Dedifferentiated amniotic fluid mesenchymal stem cell (primary cell): Measurements from ENCODE around the gene DCLK1.

ENCODE experiments used
- DNase-seq: peaks from one replicate; pipeline ENCODE4 v3.0.0-alpha.2; 2016; ENCODE audit errors: extremely low spot score

The DCLK1 gene

DNA sequence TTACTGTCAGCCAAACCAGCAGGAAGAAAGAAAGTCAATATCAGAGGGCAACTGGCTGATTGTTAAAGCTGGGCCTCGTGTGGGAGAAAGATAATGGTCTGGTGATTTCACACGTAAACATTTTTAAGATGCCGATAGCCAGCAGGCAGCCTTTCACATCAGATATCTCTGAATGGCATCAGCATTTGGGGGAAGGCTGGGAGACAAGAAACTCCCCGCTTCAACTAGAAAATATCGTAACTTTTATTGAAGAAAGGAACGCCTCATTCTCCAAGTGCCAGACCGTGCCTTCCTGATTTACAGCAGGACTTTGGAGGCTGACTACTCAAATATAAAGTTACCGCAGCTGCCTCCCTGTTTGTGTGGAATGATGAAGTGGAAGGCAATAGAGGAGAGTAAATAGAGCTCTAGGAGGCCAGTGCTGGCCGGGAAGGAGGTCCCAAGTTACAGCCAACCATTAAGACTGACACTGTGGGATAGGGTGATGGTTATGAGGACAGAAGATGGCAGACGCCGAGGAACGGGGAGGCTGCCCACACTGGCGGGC is 370.4 kb downstream of the DCLK1 start:
- no peak for DNase-seq

DNA sequence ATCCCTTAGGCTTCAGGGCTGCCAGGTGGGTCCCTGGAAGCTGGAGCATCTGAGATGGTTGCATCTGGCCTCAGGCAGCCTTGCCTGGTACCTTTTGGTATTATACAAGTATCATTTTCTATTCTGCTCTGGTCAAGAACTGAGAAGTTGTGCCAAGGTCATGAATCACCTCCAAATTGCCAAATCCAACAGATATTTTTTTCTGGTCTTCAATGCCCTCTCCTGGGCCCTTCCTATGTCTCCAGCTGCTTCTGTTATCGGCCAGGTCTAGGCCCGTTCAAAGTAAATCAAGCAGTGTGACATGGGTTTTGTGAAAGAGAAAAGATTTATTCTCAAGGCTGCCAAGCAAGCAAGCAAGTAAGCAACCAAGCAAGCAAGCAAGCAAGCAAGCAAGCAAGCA is 383.6 kb downstream of the DCLK1 start:
- no peak for DNase-seq

DNA sequence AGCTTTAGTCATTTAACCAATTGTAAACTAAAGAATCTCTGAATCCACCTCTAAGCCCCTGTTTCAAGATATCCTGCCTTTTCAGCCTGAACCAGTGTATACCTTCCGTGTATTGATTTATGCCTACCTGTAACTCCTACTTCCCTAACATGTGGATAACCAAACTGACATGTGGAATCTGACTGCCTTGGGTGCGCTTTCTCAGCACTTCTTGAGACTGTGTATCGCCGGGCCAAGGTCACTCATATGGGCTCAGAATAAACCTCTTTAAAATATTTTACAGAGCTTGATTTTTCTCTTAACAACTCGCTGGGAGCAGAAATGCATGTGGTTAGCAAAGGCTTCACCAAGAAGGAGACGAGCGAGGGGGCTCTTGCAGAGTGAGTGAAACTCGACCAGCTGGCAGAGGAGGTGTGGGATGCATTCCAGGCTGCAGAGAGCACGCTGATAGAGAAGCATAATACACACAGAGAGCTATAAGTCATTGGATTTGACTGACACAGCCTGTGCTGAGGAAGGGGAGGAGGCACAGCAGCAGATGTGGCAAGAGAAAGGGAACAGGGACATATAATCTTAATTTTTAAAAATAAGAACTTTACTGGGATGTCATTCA is 386.5 kb downstream of the DCLK1 start:
- DNase-seq: no peak

DNA sequence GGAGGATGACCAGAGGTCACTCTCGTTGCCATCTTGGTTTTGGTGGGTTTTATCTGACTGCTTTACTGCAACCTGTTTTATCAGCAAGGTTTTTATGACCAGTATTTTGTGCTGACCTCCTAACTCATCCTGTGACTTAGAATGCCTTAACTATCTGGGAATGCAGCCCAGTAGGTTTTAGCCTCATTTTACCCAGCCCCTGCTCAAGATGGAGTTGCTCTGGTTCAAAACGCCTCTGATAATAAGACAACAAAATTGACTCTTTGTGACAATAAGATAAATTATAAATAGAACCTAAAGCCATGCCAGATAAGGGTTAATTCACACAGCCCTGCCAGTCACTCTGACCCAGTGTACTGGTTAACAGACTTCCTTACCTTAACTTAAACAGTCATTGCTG is 387.0 kb downstream of the DCLK1 start:
- DNase-seq: no peak

DNA sequence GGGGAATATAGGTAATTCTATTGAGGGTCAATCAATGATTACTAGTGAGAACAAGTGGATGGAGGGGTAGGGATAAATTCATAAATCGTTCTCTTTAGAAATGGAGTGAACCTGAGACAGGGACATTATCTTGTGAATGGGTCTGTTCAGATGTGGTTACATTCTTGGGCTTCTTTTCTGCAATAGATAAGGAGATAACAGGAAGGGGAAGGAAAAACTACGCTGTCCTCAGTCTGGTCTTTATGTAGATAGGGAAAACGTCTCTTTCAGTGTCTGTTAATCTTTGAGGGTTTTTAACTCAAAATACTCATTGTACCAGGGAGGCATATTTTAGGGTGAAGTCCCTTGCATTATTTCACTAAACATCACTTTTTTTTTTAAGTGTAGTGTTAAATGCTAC is 388.0 kb downstream of the DCLK1 start:
- no peak for DNase-seq

DNA sequence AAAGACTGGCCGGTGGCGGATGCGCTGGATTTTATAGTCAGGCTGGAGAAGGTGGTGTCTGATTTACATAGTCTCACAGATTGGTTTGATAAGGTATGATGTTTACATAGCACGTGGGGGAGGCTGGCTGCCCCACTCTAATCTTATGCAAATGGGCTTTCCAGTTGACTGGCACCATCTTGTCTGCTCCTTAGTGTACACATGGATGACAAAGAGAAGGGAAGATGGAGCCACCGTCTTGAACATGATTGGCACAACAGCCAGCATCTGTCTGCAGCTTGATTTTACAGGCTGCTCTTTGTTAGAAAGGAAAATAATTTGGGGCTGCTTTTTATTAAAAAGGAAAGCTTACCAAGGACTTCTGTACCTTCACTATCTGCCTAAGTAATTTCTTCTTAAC is 389.5 kb downstream of the DCLK1 start:
- DNase-seq: no peak

DNA sequence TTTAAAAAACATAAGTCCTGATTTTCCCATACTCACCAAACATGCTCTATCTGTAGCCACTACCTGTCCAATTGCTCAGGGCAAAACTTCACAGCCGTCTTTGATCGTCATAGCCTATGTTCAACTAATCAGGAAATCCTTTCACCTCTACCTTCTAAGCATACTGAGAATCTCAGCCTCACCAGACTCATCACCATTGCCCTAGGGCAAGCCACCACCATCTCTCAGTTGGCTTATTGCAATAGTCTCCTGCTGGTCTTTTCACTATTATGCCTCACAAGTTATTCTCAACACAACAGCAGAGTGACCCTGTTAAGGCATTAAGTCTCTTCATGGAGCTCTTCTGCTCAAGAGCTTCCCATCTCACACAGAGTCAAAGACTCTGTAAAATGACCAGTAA is 394.3 kb downstream of the DCLK1 start:
- DNase-seq: no peak

DNA sequence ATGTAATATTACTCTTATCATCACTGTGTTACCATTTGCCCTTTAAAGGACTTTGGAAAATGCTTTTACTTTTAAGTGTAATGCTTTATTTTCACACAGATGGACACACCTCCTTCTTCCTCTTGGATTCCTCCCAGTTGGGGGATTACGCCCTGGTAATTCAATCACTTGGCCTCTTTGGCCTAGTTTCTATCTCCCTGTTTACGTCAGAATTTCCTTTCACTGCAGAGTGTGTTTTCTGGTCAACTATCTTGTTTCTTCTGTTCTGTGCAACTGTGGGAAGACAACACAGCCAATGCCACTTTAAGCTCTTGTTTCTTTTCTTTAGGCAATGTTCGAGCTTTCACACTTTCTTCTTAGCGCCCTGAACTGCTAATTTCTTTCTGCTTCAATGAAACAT is 397.4 kb downstream of the DCLK1 start:
- no peak for DNase-seq

DNA sequence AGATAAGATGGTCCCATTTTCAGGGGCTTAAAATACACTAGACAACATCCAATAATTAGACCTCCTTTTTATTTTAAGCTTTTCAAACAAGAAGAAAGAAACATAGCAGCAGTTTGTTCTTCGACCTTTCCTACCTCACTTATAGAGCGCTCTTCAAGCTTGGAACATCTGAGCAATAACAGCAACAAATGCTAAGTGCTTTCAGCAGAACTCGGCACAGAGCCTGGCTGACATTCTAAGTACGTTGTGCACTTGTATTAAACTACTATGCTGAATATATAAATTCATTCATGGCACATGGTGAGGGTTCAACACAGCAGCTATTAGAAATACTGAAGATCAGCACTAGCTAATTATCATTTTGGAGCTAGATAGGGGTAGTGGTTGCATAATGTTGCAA is 398.6 kb downstream of the DCLK1 start:
- DNase-seq: no peak

DNA sequence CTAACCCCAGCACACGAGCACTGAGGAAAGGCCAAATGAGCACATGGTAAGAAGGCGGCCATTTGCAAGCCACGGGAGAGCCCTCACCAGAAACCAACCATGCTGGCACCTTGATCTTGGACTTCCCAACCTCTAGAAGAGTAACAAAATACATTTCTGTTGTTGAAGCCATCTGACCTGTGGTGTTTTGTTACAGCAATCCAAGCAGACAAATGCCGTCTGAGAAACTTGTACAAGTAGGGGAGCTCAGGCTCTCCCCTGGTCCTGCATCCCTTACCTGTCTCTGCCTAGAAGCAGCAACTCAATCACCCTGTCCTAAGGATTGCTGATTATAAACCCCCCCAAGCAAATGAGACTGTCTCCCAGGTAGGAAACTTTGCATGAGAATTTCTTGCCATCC is 399.7 kb downstream of the DCLK1 start:
- no peak for DNase-seq

DNA sequence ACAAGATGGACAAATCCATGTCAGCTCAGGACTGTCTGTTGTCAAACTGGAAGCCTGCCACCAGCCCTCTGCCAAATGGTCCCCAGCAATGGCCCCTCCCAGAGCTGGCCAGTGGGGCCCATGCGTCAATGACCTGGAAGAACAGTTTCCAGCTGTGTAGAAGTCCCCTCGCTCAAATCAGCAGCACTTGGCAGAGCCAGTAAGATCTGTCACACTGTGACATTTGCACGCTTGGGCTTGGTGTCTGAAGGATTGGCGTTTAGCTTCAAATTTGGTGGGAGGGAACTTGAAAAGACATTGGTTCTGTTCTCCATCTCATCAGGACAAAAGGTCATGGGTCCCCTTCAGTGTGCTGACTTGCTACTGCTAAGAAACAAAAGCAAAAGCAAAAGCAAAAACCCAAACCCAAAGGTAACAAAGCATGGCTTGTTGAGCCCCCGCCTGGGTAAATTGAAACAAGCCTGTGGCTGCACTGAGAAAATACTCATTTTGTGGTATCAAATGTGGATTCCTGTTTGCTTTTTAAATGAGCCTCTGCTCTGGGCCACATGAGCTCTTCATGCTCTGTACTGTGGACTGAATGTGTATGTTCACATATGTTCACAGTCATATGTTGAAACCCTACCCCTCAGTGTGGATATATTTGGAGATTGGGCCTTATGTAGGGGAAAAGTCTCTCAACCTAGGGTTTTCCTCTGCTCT is 401.1 kb downstream of the DCLK1 start:
- no peak for DNase-seq

DNA sequence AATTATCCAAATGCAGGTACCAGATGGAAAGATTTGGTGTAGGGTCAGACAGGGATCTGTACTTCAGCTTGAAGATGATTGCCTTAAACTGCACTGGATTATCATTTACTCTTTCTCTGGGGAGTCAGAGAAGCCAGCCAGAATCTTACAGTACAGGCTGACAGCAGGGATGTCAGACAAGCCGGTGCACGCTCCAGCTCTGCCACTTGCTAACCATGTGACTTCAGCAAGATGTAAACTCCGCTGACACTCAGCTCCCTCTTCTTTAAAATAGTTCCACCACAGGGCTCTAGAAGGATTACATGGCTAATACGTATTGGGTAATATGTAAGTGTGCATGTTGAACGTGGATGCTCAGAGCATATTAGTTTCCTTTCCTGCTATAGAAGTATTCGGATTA is 403.3 kb downstream of the DCLK1 start:
- DNase-seq: no peak

DNA sequence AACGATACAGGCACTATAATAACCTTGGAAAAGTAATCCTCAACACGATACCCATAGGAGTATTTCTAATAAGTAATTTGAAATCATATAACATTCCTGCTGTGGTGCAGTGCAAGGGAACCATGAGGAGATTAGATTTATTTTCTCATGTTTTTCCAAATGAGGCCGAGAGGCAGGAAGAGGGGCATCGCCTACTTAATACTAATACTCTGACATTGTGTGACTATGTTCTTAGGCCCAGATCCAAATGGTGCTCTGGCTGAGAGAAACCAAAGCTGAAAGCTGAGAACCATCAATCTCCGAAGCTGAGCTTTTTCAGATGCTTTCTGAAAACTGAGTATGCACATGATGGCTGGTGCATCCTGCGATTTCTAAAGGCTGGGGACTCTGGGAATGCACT is 406.7 kb downstream of the DCLK1 start:
- DNase-seq: no peak

DNA sequence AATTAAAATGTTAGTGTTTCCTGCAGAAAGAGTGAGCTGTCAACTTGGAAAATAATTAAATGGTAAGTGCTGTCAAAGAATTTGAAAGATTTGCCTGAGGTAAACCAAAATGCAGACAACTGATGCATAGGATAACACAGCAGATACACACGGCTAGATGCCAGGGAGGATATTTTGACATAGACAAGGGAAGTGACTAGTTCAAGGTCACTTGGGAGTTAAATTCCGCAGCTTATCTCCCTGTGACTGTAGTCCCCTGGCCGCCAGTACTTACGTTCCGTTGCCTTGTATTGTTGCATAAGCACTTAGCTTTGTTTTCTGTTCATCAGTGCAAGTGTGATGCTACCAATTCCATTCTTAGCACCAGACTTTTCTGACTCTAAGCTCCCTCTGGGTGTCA is 407.4 kb downstream of the DCLK1 start:
- DNase-seq: no peak

DNA sequence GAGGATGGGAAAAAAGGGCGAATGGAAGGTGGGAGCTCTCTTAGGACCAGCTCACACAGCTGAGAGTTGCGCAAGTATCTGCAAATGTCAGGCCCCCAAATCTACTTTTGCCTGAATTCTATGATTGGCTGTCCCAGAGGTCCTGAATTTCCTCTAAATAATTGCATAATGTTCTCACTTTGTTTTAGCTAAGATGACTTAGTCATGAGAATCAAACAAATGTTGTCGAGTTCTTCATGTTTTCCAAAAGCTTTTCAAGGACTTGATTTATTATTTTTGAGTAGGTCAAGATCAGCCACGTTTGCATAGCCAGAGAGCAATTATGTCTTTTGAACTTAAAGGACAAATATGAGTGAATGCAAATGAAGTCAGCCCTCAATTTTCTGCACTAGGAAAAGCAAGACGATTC is 408.1 kb downstream of the DCLK1 start:
- DNase-seq: no peak

DNA sequence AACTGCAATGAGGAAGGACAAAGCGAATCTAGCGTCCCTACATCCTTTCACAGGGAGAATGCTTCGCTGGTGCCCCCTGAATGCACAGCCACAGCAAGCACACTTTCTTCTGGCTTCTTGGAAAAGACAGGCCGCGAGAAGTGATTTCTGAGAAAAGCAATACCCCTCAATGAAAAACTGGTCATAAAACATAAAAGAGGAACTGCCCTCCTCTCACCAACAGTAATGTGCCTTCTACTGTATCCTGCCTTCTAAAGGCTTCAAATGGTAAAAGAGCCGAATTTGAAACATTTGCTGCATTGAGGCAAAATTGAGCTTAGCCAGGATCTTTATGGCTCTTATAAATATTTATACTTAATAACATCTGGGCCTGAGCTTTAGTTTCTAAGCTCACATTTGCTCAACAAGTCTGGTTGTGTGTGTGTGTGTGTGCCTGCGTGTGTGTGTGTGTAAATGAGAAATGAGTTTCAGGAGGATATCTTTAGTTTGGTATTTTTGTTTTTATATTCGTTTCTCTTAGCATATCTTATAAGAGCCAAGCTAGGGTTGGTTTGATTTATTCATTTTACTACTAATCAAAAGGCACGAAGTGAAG is 408.6 kb downstream of the DCLK1 start:
- DNase-seq: no peak

DNA sequence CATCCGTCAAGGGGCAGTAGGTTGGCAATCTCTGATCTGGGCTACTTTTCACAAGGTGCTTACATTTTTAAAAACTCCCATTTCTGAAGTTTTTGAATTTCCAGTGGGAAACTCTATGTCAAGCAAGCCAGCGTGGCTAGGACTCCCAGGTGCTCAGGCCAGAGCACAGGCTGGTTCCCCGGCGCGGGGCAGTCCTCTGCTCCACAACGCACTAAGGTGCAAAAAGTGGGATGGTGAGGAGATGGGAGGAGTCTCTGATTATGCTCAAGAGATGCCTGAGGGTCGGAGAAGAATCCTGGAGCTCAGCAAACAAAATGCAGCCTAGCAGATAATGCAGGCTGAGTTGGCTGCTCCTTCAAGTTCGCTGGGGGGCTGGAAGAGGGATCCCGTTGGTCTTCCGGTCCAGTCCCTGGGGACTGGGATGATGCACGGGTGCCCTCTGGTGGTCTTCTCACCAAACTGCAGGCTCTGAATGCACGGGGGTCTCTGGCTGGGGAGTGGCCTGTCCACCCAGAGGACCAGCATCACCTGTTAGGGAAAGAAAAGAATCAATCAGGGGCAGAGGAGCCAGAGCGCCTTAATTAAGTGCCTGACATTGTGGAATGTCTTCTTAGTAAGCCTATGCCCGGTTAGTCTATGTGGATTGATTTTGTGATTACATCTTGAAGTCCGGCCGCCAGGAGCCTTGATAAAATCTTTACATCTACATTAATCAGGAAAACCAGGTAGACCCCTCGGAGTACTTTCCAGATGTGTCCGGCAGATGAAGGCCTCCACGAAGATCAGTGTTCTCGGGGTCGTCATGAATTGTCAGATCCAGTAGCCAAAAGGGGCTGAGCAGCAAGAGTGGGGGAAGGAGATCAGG is 410.3 kb downstream of the DCLK1 start:
- DNase-seq: peak; percentile 55

DNA sequence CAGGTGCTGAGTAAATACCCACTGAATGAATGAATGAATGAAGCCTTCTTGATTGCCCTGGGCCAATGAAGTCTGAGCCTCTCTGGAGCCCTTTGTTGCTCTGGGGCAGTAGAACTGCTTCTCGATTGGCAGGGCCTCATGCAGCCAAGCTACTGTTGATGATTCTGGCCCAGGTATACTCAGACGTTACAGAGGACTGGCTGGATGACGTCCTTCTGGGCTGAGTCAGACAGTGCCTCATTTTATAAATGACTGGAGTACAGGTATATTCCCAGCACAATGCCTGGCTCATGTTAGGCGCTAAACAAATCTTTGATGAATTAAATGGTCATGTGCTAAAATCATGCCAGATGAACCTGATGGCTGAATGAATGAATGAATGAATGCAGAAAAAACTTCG is 410.9 kb downstream of the DCLK1 start:
- DNase-seq: no peak
